ENCODE data around the gene ARMCX4. TPM values are rescaled to one million over a fixed set of nuclear protein-coding genes. Genes with fewer than 3 reads are reported as not detected.

The ARMCX4 gene
- total RNA-seq (10 to 100 TPM in 6 of 9 donors, 1 to 10 TPM in 3; 7.2 to 50.9 (median 17.2) TPM), polyA plus RNA-seq (10 to 100 TPM; 19.1 to 52.0 (median 32.7) TPM)
- long read RNA-seq, donor 1, partial matches to known transcripts: 0 of 2 reads
- long read RNA-seq, donor 1, other reads (novel, unspliced or antisense): 0 of 2 reads
- long read RNA-seq, donor 2: 0 reads
- long read RNA-seq, donor 3, full-length matches to known transcripts: 1 of 1 reads
- long read RNA-seq, donor 3, partial matches to known transcripts: 0 of 1 reads
- long read RNA-seq, donor 3, other reads (novel, unspliced or antisense): 0 of 1 reads
- long read RNA-seq, donor 4, partial matches to known transcripts: 2 of 7 reads
- long read RNA-seq, donor 4, other reads (novel, unspliced or antisense): 3 of 7 reads
- long read RNA-seq, donor 5, partial matches to known transcripts: 1 of 19 reads
- long read RNA-seq, donor 5, other reads (novel, unspliced or antisense): 15 of 19 reads
- long read RNA-seq, donor 6, partial matches to known transcripts: 3 of 11 reads
- long read RNA-seq, donor 6, other reads (novel, unspliced or antisense): 6 of 11 reads
- long read RNA-seq, donor 7: 0 reads
- long read RNA-seq, donor 8: 0 reads
- long read RNA-seq, donor 9, partial matches to known transcripts: 0 of 4 reads
- long read RNA-seq, donor 9, other reads (novel, unspliced or antisense): 0 of 4 reads
- long read RNA-seq, donor 10: 0 reads

DNA sequence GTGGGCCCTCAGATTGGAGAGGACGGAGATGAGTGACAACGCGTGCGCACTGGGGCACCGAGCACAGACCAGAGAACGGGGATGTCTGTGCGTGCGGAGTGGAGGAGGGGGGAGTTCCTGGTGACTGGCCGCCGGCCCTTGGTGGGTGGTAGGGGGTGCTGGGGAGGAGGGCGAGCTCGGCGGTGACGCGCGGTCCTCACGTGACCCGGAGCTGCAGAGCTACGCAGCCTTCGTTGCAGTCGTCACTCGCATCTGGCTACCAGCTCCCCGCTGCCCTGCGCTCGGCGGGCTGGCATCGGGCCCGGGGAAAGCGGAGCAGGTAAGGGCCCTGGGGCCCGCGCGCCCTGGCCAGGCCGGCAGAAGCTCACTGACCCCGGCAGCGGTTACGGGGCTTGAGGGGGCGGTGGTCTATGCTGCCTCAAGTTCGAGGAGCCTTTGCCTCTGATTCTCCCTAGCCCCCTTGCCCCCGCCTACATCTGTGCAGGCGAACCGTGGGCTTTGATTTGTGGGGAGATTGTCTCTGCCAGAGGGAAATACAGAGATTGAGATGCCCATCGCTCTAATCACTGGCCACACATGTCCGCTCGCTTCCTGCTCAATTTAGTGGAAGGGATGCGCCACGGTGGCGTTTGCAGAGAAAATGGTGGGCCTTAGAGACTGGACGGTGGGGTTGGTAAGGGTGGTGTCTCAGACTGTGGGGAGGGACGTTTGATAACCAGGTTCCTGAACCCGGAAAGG, at the start of gene ARMCX4:
TSS of gene ARMCX4 (plus strand) at position 245 of the 738 bp plus-strand sequence. CDS start 3,134 bp downstream, outside the sequence.
- peak; percentile 74 to 88 (median 81) for DNase-seq
- Histone ChIP-seq H3K27me3 (no peaks in the 10 kb centered on the region), H3K4me3 (peak within 1 kb of the TSS in 2 of 4 donors; percentile 43), H3K4me1 (replicated peaks in 1 of 2) (no peaks in the 10 kb centered on the region), H3K27ac (peak within 1 kb of the TSS in 4 of 5 donors; percentile 27 to 83 (median 72)), H3K9me3 (replicated peaks in 1 of 3) (no peaks in the 10 kb centered on the region), H3K36me3 (replicated peaks in 1 of 2) (no peaks in the 10 kb centered on the region)
- intact Hi-C loops (cut with DNase I): no loop called here
- 2 to 45% (median 19%) methylated on average over 14 to 50 of the region's 50 CpGs for WGBS, 4 donors
- TF ChIP-seq POLR2A (IDR thresholded peaks at IDR 0.05): peak; percentile 36 to 70
- TF ChIP-seq, protein P1, sequence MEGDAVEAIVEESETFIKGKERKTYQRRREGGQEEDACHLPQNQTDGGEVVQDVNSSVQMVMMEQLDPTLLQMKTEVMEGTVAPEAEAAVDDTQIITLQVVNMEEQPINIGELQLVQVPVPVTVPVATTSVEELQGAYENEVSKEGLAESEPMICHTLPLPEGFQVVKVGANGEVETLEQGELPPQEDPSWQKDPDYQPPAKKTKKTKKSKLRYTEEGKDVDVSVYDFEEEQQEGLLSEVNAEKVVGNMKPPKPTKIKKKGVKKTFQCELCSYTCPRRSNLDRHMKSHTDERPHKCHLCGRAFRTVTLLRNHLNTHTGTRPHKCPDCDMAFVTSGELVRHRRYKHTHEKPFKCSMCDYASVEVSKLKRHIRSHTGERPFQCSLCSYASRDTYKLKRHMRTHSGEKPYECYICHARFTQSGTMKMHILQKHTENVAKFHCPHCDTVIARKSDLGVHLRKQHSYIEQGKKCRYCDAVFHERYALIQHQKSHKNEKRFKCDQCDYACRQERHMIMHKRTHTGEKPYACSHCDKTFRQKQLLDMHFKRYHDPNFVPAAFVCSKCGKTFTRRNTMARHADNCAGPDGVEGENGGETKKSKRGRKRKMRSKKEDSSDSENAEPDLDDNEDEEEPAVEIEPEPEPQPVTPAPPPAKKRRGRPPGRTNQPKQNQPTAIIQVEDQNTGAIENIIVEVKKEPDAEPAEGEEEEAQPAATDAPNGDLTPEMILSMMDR (IDR thresholded peaks at IDR 0.05): no peak

DNA sequence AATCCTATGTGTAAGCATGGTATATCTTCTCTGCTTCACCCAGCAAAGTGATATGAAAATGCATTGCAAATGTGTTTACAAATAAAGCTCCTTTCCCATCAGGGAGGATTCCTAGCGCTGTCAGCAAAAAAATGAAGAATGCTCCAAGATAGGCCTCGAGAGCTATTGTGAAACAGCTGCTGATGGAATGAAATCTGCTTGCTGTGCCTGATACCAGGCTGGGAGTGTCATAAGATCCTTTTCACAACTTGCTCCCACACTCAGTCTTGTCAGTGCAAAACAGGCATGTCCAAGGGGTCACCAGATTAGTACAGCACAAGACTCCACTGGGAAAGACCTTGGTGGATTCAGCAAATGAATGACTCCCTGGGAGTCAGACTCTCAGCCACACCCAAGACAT, 43.2 kb upstream of the ARMCX4 start:
- intact Hi-C loops (cut with DNase I): no loop called here
- H3K36me3 ChIP-seq (replicated peaks in 1 of 2): peaks cover 0 to 10% of the 10 kb centered on the region in 2 donors
- no peaks in the 10 kb centered on the region for H3K9me3 ChIP-seq (replicated peaks in 1 of 3)
- H3K4me1 ChIP-seq (replicated peaks in 1 of 2): no peaks in the 10 kb centered on the region
- no peak overlapping the region for H3K4me3 ChIP-seq
- peak in 3 of 7 donors; percentile 21 to 57 (median 21) for DNase-seq
- WGBS, 4 donors: 42 to 82% (median 64%) methylated on average over 2 of the region's 2 CpGs
- no peaks in the 10 kb centered on the region for H3K27me3 ChIP-seq
- H3K27ac ChIP-seq: no peak overlapping the region
- TF ChIP-seq, protein P1 (IDR thresholded peaks at IDR 0.05): no peak
- TF ChIP-seq POLR2A (IDR thresholded peaks at IDR 0.05): no peak

GRCh38 chrX:101449279-101449678, 36.0 kb upstream of the ARMCX4 start:
- Histone ChIP-seq H3K9me3 (replicated peaks in 1 of 3) (no peaks in the 10 kb centered on the region), H3K27ac (no peak overlapping the region), H3K36me3 (replicated peaks in 1 of 2) (no peaks in the 10 kb centered on the region), H3K27me3 (no peaks in the 10 kb centered on the region), H3K4me3 (no peak overlapping the region), H3K4me1 (replicated peaks in 1 of 2) (no peaks in the 10 kb centered on the region)
- intact Hi-C loops (cut with DNase I): no loop called here
- no peak for TF ChIP-seq POLR2A (IDR thresholded peaks at IDR 0.05)
- TF ChIP-seq, protein P1 (IDR thresholded peaks at IDR 0.05): no peak
- WGBS, 4 donors: 91 to 100% (median 100%) methylated on average over 1 of the region's 1 CpG
- DNase-seq: no peak

DNA sequence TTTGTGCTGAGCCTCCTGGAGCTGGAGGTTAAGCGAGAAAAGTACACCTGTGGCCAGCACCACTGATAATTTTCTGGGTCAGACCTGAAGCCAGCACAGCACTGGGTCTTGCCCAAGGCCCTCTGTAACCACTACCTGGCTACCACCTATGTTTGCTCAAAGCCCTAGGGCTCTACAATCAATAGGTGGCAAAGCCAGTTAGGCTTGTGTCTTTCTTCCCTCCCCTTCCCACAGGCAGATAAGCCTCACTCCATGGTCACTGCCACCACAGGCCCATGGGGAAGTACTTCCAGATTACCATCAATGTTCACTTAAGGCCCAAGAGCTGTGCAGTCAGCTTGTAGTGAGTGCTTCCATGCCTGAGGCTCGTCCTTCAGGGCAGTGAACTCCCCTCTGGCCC, 35.2 kb upstream of the ARMCX4 start:
- Histone ChIP-seq H3K9me3 (replicated peaks in 1 of 3) (no peaks in the 10 kb centered on the region), H3K4me3 (no peak overlapping the region), H3K27ac (no peak overlapping the region), H3K36me3 (replicated peaks in 1 of 2) (no peaks in the 10 kb centered on the region), H3K27me3 (no peaks in the 10 kb centered on the region), H3K4me1 (replicated peaks in 1 of 2) (no peaks in the 10 kb centered on the region)
- 56 to 97% (median 62%) methylated on average over 2 of the region's 2 CpGs; no CpG with 5 or more reads in 1 of the 4 donors for WGBS, 4 donors
- intact Hi-C loops (cut with DNase I): no loop called here
- DNase-seq: no peak
- TF ChIP-seq POLR2A (IDR thresholded peaks at IDR 0.05): no peak
- TF ChIP-seq, protein P1 (IDR thresholded peaks at IDR 0.05): no peak

All from adrenal gland (tissue), 19 donors.